CD4-positive, alpha-beta T cell (primary cell): Measurements from ENCODE around the gene SNUPN. TPM values are rescaled to one million over a fixed set of nuclear protein-coding genes. Genes with fewer than 3 reads are reported as not detected.

Experiments
- ATAC-seq: fragments of 200-7000 bp; cut with Tn5 transposase; one replicate; pipeline ENCODE4 v1.10.0; 2022; ENCODE audit warnings: mild to moderate bottlenecking; ENCODE audit not compliant: poor library complexity
- CTCF ChIA-PET: fragments of 350-600 bp; sonication (Branson Sonifier 250); formaldehyde crosslinking; loops from one replicate; lab custom pipeline; 2021; ENCODE audit warnings: antibody characterized with exemption, inconsistent platforms; lab: Charles Lee
- POLR2A ChIA-PET: fragments of 350-600 bp; sonication (Branson Sonifier 250); formaldehyde crosslinking; loops from one replicate; lab custom pipeline; 2021; ENCODE audit warnings: antibody characterized with exemption, inconsistent platforms; lab: Charles Lee
- DNase-seq, 14 experiments: peaks; one replicate each; pipeline ENCODE4 v3.0.0-alpha.2; 2013 to 2020; ENCODE audit warnings: mixed read lengths in 2 of 14
- H3K27ac ChIP-seq, 2 donors: one replicate each; pipeline versions ENCODE4 v1.5.1 to v1.7.0; 2013; ENCODE audit warnings: low read length in 2 of 2, low read depth in 1 of 2, mild to moderate bottlenecking in 1 of 2
- H3K27me3 ChIP-seq, 2 experiments: 1 replicate in 1 of 2; 2 replicates in 1 of 2; pipeline versions ENCODE4 v1.6.1 to v1.7.0; 2013; ENCODE audit warnings: low read length in 2 of 2, control low read depth in 1 of 2, mild to moderate bottlenecking in 1 of 2, moderate library complexity in 1 of 2; ENCODE audit not compliant: insufficient read depth in 2 of 2, control insufficient read depth in 1 of 2
- H3K36me3 ChIP-seq: one replicate; pipeline ENCODE4 v1.6.1; 2013; ENCODE audit warnings: low read length, control low read depth; ENCODE audit not compliant: insufficient read depth
- H3K4me1 ChIP-seq: one replicate; pipeline ENCODE4 v1.6.1; 2013; ENCODE audit warnings: low read length, control low read depth; ENCODE audit not compliant: insufficient read depth
- H3K4me3 ChIP-seq: one replicate; pipeline ENCODE4 v1.5.1; 2013; ENCODE audit warnings: mild to moderate bottlenecking, low read length, moderate library complexity
- H3K9me3 ChIP-seq, 2 experiments: 1 replicate in 1 of 2; 2 replicates in 1 of 2; pipeline versions ENCODE4 v1.6.1 to v1.7.0; 2013; ENCODE audit warnings: low read length in 2 of 2, mild to moderate bottlenecking in 2 of 2, control low read depth in 1 of 2, moderate library complexity in 1 of 2; ENCODE audit not compliant: control insufficient read depth in 1 of 2, insufficient read depth in 1 of 2
- H3K27ac Mint-ChIP-seq: one replicate; pipeline ENCODE4 v1.8.0; 2020; ENCODE audit warnings: mixed read lengths
- H3K27me3 Mint-ChIP-seq: one replicate; pipeline ENCODE4 v1.8.0; 2021; ENCODE audit warnings: mixed read lengths
- H3K36me3 Mint-ChIP-seq: one replicate; pipeline ENCODE4 v1.8.0; 2021; ENCODE audit warnings: low read depth, mixed read lengths
- H3K4me1 Mint-ChIP-seq: one replicate; pipeline ENCODE4 v1.8.0; 2021; ENCODE audit warnings: low read depth, mixed read lengths
- H3K4me3 Mint-ChIP-seq: one replicate; pipeline ENCODE4 v1.8.0; 2020; ENCODE audit warnings: mild to moderate bottlenecking, mixed read lengths
- H3K9me3 Mint-ChIP-seq: one replicate; pipeline ENCODE4 v1.8.0; 2020; ENCODE audit warnings: mixed read lengths
- CTCF ChIP-seq: fragments of 200-600 bp; IDR thresholded peaks from one replicate; pipeline ENCODE4 v1.8.0; 2022; ENCODE audit warnings: antibody characterized with exemption, mild to moderate bottlenecking
- intact Hi-C, 2 experiments: fragments of 100-400 bp; cut with DNase I in 1 of 2; cut with micrococcal nuclease in 1 of 2; formaldehyde crosslinking; loops; one replicate each; pipeline versions ENCODE4 v1.15.1 to v1.9.0; 2023 to 2025; cut with DNase I, micrococcal nuclease
- total RNA-seq, 174 experiments: library from RNA in 2 of 174; stranded (reverse) in 2 of 174; gene quantifications; one replicate each; pipeline ENCODE4 v1.2.3 and lab custom pipeline; 2021 to 2026

The SNUPN gene
- total RNA-seq, 2 experiments from 2014 or later = 10.0 to 11.6 TPM

DNA sequence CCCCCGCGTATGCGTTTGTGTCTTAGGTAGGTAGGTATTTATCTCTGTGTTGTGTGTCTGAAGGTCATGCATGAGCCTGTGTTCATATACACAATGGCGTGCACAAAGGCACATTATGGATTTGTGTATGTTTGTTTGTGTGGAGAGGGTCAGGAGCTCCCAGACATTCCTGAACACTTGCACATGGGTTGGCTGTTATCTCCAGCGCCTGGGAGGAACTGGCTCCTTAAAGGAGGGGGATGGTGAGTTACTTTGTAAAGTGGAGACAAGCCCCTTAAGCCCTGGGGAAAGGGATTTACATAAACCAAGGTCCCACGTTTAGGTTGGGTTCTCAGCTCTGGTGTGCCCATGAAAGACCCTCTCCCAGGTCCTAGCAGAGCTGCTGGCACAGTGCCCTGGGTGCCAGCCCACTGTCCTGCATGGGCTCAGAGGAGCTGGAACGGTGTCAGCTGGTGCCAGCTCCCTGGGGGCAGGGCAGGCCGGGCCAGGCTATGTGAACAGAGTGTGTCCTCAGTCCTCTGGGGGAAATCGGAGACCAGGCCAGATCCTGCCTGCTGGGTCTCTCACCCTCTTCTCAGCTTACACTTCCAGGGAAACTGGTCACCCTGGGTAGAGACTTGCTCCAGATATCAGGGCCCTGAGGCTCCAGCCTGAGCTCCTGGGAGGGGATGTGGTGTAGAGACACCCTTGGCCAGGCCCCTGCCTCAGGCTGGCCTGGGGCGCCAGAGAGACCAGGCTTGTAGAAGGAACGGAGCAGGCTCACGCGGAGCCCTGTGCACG is 47.3 kb upstream of the SNUPN start:
- H3K36me3 ChIP-seq = no peaks in the 10 kb centered on the region
- Mint-ChIP-seq H3K4me1 (no peaks in the 10 kb centered on the region), H3K27me3 (no peaks in the 10 kb centered on the region), H3K36me3 (no peaks in the 10 kb centered on the region), H3K9me3 (no peaks in the 10 kb centered on the region), H3K4me3 (no peak overlapping the region), H3K27ac (no peak overlapping the region)
- ChIA-PET POLR2A (no interaction called here), CTCF (no interaction called here)
- H3K4me1 ChIP-seq = no peaks in the 10 kb centered on the region
- H3K9me3 ChIP-seq = no peaks in the 10 kb centered on the region
- H3K4me3 ChIP-seq = no peak overlapping the region
- intact Hi-C loops = no loop called here
- TF ChIP-seq CTCF = no peak
- DNase-seq (no peak), ATAC-seq (no peak)
- H3K27me3 ChIP-seq = no peaks in the 10 kb centered on the region
- H3K27ac ChIP-seq = no peak overlapping the region

- Histone ChIP-seq H3K36me3 (no peaks in the 10 kb centered on the region), H3K9me3 (no peaks in the 10 kb centered on the region), H3K4me3 (no peak overlapping the region), H3K4me1 (no peaks in the 10 kb centered on the region), H3K27ac (no peak overlapping the region), H3K27me3 (no peaks in the 10 kb centered on the region)
- intact Hi-C loops = no loop called here
- DNase-seq = no peak
- Mint-ChIP-seq H3K9me3 (no peaks in the 10 kb centered on the region), H3K4me3 (no peak overlapping the region), H3K27ac (no peak overlapping the region), H3K36me3 (no peaks in the 10 kb centered on the region), H3K27me3 (no peaks in the 10 kb centered on the region), H3K4me1 (no peaks in the 10 kb centered on the region)
- TF ChIP-seq CTCF = no peak
- POLR2A ChIA-PET = interaction anchor here (1.6 kb wide), 1 partner anchor 32 kb away, joined by 4 read pairs; the partner anchor contains the start of gene IMP3
- ATAC-seq = no peak
- CTCF ChIA-PET = no interaction called here
Measured at GRCh38 chr15:75671730-75672602, 46.4 kb upstream of the SNUPN start.

- H3K27ac Mint-ChIP-seq = no peak overlapping the region
- no peaks in the 10 kb centered on the region for H3K36me3 Mint-ChIP-seq
- Histone ChIP-seq H3K4me3 (no peak overlapping the region), H3K9me3 (no peaks in the 10 kb centered on the region), H3K36me3 (no peaks in the 10 kb centered on the region), H3K27me3 (no peaks in the 10 kb centered on the region), H3K4me1 (no peaks in the 10 kb centered on the region), H3K27ac (no peak overlapping the region)
- intact Hi-C loops = no loop called here
- ChIA-PET POLR2A (no interaction called here), CTCF (no interaction called here)
- no peaks in the 10 kb centered on the region for H3K9me3 Mint-ChIP-seq
- ATAC-seq (no peak), DNase-seq (no peak)
- H3K4me3 Mint-ChIP-seq = no peak overlapping the region
- H3K4me1 Mint-ChIP-seq = no peaks in the 10 kb centered on the region
- no peak for TF ChIP-seq CTCF
- no peaks in the 10 kb centered on the region for H3K27me3 Mint-ChIP-seq
Measured at GRCh38 chr15:75669879-75670212, 44.3 kb upstream of the SNUPN start.
